Measurements from ENCODE around the gene UQCC5. TPM values are rescaled to one million over a fixed set of nuclear protein-coding genes. Genes with fewer than 3 reads are reported as not detected.

Gene UQCC5, protein sequence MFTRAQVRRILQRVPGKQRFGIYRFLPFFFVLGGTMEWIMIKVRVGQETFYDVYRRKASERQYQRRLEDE
- 1.2 and 20.8 TPM in 2 replicates for total RNA-seq

GRCh38 chr3:52536369-52537164 is at the start of gene UQCC5:
TSS of gene UQCC5 (plus strand) at chr3:52536605. CDS start at chr3:52536756, 151 bp downstream.

DNA sequence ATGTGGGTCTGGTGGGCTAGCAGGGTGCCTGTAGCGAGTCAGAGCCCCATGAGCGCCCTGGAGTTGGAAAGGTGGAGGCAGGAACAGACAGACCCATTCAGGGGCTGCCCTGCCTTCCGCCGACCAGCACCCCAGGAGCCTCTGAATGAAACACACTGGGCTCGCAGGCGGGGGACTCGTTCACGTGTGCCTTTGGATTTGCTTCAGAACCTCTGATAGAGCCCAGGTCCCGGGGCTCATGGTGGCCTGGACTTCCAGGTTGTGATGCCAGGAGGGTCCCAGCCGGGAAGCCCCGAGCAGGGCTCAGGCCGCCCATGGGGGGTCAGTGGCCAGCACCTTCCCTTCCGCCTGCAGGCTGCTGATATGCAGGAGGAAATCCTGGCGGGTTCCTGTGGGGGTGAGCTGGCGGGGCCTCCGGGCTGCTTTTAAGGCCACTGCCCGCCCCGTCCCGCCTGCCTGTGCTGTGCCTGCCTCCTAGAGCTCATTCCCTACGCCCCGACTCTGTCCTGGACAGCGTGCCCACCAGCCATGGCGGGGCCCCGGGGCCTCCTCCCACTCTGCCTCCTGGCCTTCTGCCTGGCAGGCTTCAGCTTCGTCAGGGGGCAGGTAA is 41.4 kb upstream of the UQCC5 start, which contains the start of gene STAB1:
Gene STAB1, plus strand, starts transcription at position 453 of the 610 bp plus-strand sequence. Its CDS starts 76 bp downstream, at position 529.

GRCh38 chr3:52533623-52534280 is 2.7 kb upstream of the UQCC5 start, which contains the start of gene NT5DC2:
TSS of gene NT5DC2 (minus strand) at chr3:52533857. CDS start at chr3:52533737, 120 bp downstream.

Other genes with a start within 250 kb of the UQCC5 start
- 13.4 and 15.5 TPM in 2 replicates for gene GLYCTK, start 248.8 kb upstream of the UQCC5 start, total RNA-seq
- 0.50 and 0.74 TPM in 2 replicates for gene DNAH1, start 220.3 kb upstream of the UQCC5 start, total RNA-seq
- 75.0 and 75.8 TPM in 2 replicates for gene BAP1, start 126.6 kb upstream of the UQCC5 start, total RNA-seq
- gene PHF7, start 125.9 kb upstream of the UQCC5 start, total RNA-seq, result 3.9 and 7.6 TPM in 2 replicates
- not detected in 2 replicates for gene SEMA3G, start 91.5 kb upstream of the UQCC5 start, total RNA-seq
- gene TNNC1, start 82.6 kb upstream of the UQCC5 start, total RNA-seq, result 0.74 TPM in 1 of 2 replicates, not detected in the other
- 31.4 and 31.5 TPM in 2 replicates for gene NISCH, start 81.0 kb upstream of the UQCC5 start, total RNA-seq
- 0.50 and 0.59 TPM in 2 replicates for gene STAB1, start 41.3 kb upstream of the UQCC5 start, total RNA-seq
- gene NT5DC2, start 2.7 kb upstream of the UQCC5 start, total RNA-seq, result 220 and 265 TPM in 2 replicates
- 42.2 and 48.6 TPM in 2 replicates for gene PBRM1, start 149.3 kb downstream of the UQCC5 start, total RNA-seq
- gene GNL3, start 149.4 kb downstream of the UQCC5 start, total RNA-seq, result 73.6 and 87.3 TPM in 2 replicates
- 79.7 and 87.9 TPM in 2 replicates for gene GLT8D1, start 169.2 kb downstream of the UQCC5 start, total RNA-seq
- gene SPCS1, start 169.5 kb downstream of the UQCC5 start, total RNA-seq, result 190 and 202 TPM in 2 replicates
- gene NEK4, start 234.3 kb downstream of the UQCC5 start, total RNA-seq, result 13.8 and 14.9 TPM in 2 replicates
- gene ITIH1, start 241.0 kb downstream of the UQCC5 start, total RNA-seq, result not detected in 2 replicates

Data from bronchus fibroblast of lung (primary cell).